HG02840 (cell line): ENCODE data around the gene SYT8.

Source experiments
- ATAC-seq: cut with Tn5 transposase; IDR thresholded peaks from one replicate; pipeline ENCODE4 v1.9.1; 2021; ENCODE audit warnings: mild to moderate bottlenecking, moderate library complexity, moderate number of reproducible peaks; ENCODE audit not compliant: unreplicated experiment, low FRiP score

Gene SYT8

GRCh38 chr11:1817511-1817910 lies 17.3 kb upstream of the SYT8 start:
- no peak for ATAC-seq

GRCh38 chr11:1819074-1819473 lies 15.7 kb upstream of the SYT8 start:
- no peak for ATAC-seq

- ATAC-seq, result no peak
Observed at GRCh38 chr11:1820463-1821325, 14.1 kb upstream of the SYT8 start.

- no peak for ATAC-seq
Observed at GRCh38 chr11:1821562-1821961, 13.2 kb upstream of the SYT8 start.

- ATAC-seq, result no peak
Observed at GRCh38 chr11:1822648-1823375, 12.0 kb upstream of the SYT8 start.

- ATAC-seq, result no peak
Observed at GRCh38 chr11:1823376-1824220, 11.2 kb upstream of the SYT8 start.

GRCh38 chr11:1824221-1825038 lies 10.4 kb upstream of the SYT8 start:
- ATAC-seq, result no peak

GRCh38 chr11:1825039-1825740 lies 9.6 kb upstream of the SYT8 start:
- no peak for ATAC-seq

GRCh38 chr11:1825785-1826451 lies 8.9 kb upstream of the SYT8 start:
- ATAC-seq, result no peak

- ATAC-seq, result no peak
Observed at GRCh38 chr11:1826552-1827094, 8.2 kb upstream of the SYT8 start.

GRCh38 chr11:1827095-1827813 lies 7.5 kb upstream of the SYT8 start:
- ATAC-seq, result no peak

GRCh38 chr11:1827931-1828330 lies 6.9 kb upstream of the SYT8 start:
- no peak for ATAC-seq

- ATAC-seq, result no peak
Observed at GRCh38 chr11:1828542-1828941, 6.2 kb upstream of the SYT8 start.

GRCh38 chr11:1829039-1829820 lies 5.6 kb upstream of the SYT8 start:
- no peak for ATAC-seq

GRCh38 chr11:1830004-1830321 lies 4.8 kb upstream of the SYT8 start:
- ATAC-seq, result no peak

GRCh38 chr11:1830322-1831223 lies 4.2 kb upstream of the SYT8 start:
- no peak for ATAC-seq
